GM03348 (cell line): ENCODE results near the gene RAMACL.
"Not testable (repeated sequence)": the region's sequence is repeated elsewhere in the genome, so short reads cannot be mapped to it uniquely, and the experiment has no call there.

Source experiments
- DNase-seq: peaks from one replicate; pipeline ENCODE4 v3.0.0; 2012; ENCODE audit warnings: low spot score

RAMACL gene

GRCh38 chr6:166586424-166587156 is at the start of gene RAMACL:
TSS of gene RAMACL (minus strand) at chr6:166586678. CDS start at chr6:166586477, 201 bp downstream.
- no peak for DNase-seq

- DNase-seq: no peak
Measured at GRCh38 chr6:166635013-166635970, 48.8 kb upstream of the RAMACL start.

GRCh38 chr6:166634581-166634980 is 48.1 kb upstream of the RAMACL start:
- not testable (repeated sequence) for DNase-seq

GRCh38 chr6:166633732-166634535 is 47.5 kb upstream of the RAMACL start:
- no peak for DNase-seq

GRCh38 chr6:166632731-166633130 is 46.3 kb upstream of the RAMACL start:
- no peak for DNase-seq

- no peak for DNase-seq
Measured at GRCh38 chr6:166630462-166630861, 44.0 kb upstream of the RAMACL start.

- peak; percentile 47 for DNase-seq
Measured at GRCh38 chr6:166629628-166630027, 43.1 kb upstream of the RAMACL start.

- peak; percentile 78 for DNase-seq
Measured at GRCh38 chr6:166627875-166628801, 41.7 kb upstream of the RAMACL start.

GRCh38 chr6:166627033-166627874 is 40.8 kb upstream of the RAMACL start, which contains the start of gene RPS6KA2:
TSS of gene RPS6KA2 (minus strand) at chr6:166627251. CDS start at chr6:166627019, 232 bp downstream.
- peak; percentile 99 for DNase-seq

GRCh38 chr6:166626177-166627032 is 39.9 kb upstream of the RAMACL start:
- DNase-seq: peak; percentile 35

- no peak for DNase-seq
Measured at GRCh38 chr6:166625356-166625755, 38.9 kb upstream of the RAMACL start.

- DNase-seq: peak; percentile 67
Measured at GRCh38 chr6:166624275-166624674, 37.8 kb upstream of the RAMACL start.

GRCh38 chr6:166623318-166623717 is 36.8 kb upstream of the RAMACL start:
- DNase-seq: no peak

GRCh38 chr6:166621114-166621540 is 34.6 kb upstream of the RAMACL start:
- DNase-seq: no peak

GRCh38 chr6:166620478-166621113 is 34.1 kb upstream of the RAMACL start:
- DNase-seq: no peak

GRCh38 chr6:166619912-166620311 is 33.4 kb upstream of the RAMACL start:
- DNase-seq: peak; percentile 81

GRCh38 chr6:166618866-166619761 is 32.6 kb upstream of the RAMACL start:
- no peak for DNase-seq
